ENCODE results near the gene OTULIN. TPM values are rescaled to one million over a fixed set of nuclear protein-coding genes. Genes with fewer than 3 reads are reported as not detected.
A peak's percentile ranks its signal among the peaks of the same experiment; 100 is the strongest.

Gene OTULIN
- total RNA-seq, 1 donor from 2014 or later, result 53.7 TPM

- no peak for DNase-seq (ENCODE audit: extremely low read depth, low read depth, low spot score)
Observed at GRCh38 chr5:14738050-14738449, 73.5 kb downstream of the OTULIN start.

- peak; percentile 47 for DNase-seq (ENCODE audit: extremely low read depth, low read depth, low spot score)
Observed at GRCh38 chr5:14739538-14739937, 75.0 kb downstream of the OTULIN start.

GRCh38 chr5:14739981-14740380, 75.5 kb downstream of the OTULIN start:
- no peak for DNase-seq (ENCODE audit: extremely low read depth, low read depth, low spot score)

- no peak for DNase-seq (ENCODE audit: extremely low read depth, low read depth, low spot score)
Observed at GRCh38 chr5:14741131-14741530, 76.6 kb downstream of the OTULIN start.

GRCh38 chr5:14741801-14742440, 77.4 kb downstream of the OTULIN start:
- no peak for DNase-seq (ENCODE audit: extremely low read depth, low read depth, low spot score)

- DNase-seq (ENCODE audit: extremely low read depth, low read depth, low spot score), result no peak
Observed at GRCh38 chr5:14742498-14742897, 78.0 kb downstream of the OTULIN start.

- no peak for DNase-seq (ENCODE audit: extremely low read depth, low read depth, low spot score)
Observed at GRCh38 chr5:14743601-14744295, 79.2 kb downstream of the OTULIN start.

GRCh38 chr5:14744296-14745187, 80.0 kb downstream of the OTULIN start:
- no peak for DNase-seq (ENCODE audit: extremely low read depth, low read depth, low spot score)

- no peak for DNase-seq (ENCODE audit: extremely low read depth, low read depth, low spot score)
Observed at GRCh38 chr5:14745188-14745563, 80.7 kb downstream of the OTULIN start.

- DNase-seq (ENCODE audit: extremely low read depth, low read depth, low spot score), result no peak
Observed at GRCh38 chr5:14745753-14746152, 81.2 kb downstream of the OTULIN start.

GRCh38 chr5:14748180-14748900, 83.8 kb downstream of the OTULIN start:
- DNase-seq (ENCODE audit: extremely low read depth, low read depth, low spot score), result no peak

Other genes starting within 250 kb of the OTULIN start
- 0.34 and 1.4 TPM in 2 replicates for gene OTULINL, start 82.9 kb upstream of the OTULIN start, total RNA-seq
- gene ANKH, start 207.1 kb downstream of the OTULIN start, total RNA-seq, result 16.4 and 20.1 TPM in 2 replicates

Measured in glomerular endothelial cell (primary cell).